ENCODE data around the gene ZNF264.
"Not testable (repeated sequence)": the region's sequence is repeated elsewhere in the genome, so short reads cannot be mapped to it uniquely, and the experiment has no call there.

The ZNF264 gene

DNA sequence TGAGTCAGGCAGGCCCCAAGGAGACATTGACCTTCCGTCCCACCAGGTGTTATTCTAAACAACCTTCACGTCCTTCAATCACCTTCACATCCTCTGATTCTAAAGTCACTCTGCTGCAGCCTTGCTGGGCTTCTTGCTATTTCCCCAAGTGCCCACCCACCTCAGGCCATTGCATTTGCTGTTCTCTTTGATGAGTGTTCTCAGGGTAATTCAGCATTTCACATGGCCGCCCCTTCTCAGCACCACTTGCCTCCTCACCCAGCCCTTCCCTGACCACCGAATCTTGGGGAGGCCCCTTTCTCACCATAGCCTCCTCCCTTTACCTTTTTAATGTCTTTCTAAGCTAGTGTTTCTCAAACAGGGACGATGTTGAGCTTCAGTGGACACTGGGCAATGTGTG lies 53.8 kb downstream of the ZNF264 start:
- no peak for DNase-seq (ENCODE audit: low spot score)

GRCh38 chr19:57245959-57246358 lies 54.7 kb downstream of the ZNF264 start:
- DNase-seq (ENCODE audit: low spot score): no peak

GRCh38 chr19:57248646-57249045 lies 57.3 kb downstream of the ZNF264 start:
- no peak for DNase-seq (ENCODE audit: low spot score)

DNA sequence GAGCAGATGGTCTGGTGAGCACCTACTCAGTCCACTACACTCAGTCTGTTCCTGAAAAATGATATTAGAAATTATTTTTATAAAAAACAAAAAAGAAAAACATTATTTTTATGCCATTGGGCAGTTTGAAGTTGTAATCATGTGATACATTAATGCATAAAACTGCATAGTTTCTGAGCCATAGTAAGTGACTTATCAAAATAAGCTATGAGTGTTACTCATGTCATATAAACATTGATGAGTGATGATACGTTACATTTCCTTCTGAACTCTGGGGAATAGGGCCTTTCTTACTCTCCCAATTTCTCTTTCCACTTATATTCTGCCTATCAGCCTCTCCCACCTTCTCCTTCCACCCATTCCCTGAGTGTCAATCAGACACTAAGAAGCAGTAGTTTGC lies 58.0 kb downstream of the ZNF264 start:
- no peak for DNase-seq (ENCODE audit: low spot score)

- DNase-seq (ENCODE audit: low spot score): not testable (repeated sequence)
These were observed 62.5 kb downstream of the ZNF264 start for GRCh38 chr19:57253767-57254166.

- no peak for DNase-seq (ENCODE audit: low spot score)
These were observed 70.7 kb downstream of the ZNF264 start for GRCh38 chr19:57262044-57262443.

GRCh38 chr19:57263244-57263741 lies 72.0 kb downstream of the ZNF264 start:
- DNase-seq (ENCODE audit: low spot score): no peak

GRCh38 chr19:57267291-57267690 lies 76.0 kb downstream of the ZNF264 start:
- DNase-seq (ENCODE audit: low spot score): no peak

DNA sequence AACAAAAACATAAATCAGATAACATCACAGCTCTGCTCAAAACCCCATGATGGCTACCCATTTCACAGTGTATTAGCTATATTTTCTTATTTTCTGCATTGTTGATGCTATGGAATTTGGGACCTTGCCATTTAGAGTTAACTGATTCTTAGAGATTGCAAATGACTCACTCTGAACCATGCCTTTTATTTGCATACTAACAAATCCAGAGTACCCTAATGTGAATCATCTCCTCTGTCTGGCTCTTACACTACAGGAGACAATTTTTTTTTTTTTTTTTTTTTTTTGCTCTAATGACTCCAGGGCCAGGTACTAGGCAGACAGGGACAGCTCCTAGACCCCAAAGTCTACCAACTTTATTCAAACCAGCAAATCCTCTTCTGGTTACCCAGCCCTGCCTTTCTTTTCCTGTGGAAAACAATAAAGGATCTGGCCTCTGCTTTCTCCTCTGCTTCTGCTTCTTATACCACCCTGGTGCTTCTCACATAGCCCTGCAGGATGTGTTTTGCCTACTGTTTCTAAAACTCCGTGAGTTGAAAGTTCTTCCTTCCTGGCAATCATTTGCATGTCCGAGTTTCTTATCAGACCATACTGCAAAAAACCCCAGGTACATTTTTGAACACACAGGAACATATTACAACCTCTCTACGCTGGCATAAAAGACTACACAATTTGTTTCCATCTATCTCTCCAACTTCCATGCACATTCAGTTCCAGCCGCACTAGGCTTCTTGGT lies 78.4 kb downstream of the ZNF264 start:
- no peak for DNase-seq (ENCODE audit: low spot score)

- no peak for DNase-seq (ENCODE audit: low spot score)
These were observed 80.0 kb downstream of the ZNF264 start for GRCh38 chr19:57271280-57271679.
